HL-60 (cell line): ENCODE results near the gene MMP15.

ENCODE experiments used
- DNase-seq, 2 experiments: peaks; one replicate each; pipeline ENCODE4 v3.0.0-alpha.2; 2010 to 2020; ENCODE audit warnings: low read depth in 1 of 2, low spot score in 1 of 2
- H3K27ac ChIP-seq: fragments of 250-450 bp; sonication (Bioruptor Pico); replicated peaks from 2 replicates; pipeline ENCODE4 v1.5.1; 2020; ENCODE audit warnings: mild to moderate bottlenecking, moderate library complexity
- H3K27me3 ChIP-seq: fragments of 250-450 bp; sonication (Bioruptor Pico); 2 replicates; pipeline ENCODE4 v1.5.1; 2021; ENCODE audit warnings: mild to moderate bottlenecking, moderate library complexity; ENCODE audit not compliant: insufficient read depth, poor library complexity, severe bottlenecking
- H3K4me3 ChIP-seq: replicated peaks from 2 replicates; pipeline ENCODE4 v1.5.1; 2011; ENCODE audit warnings: mild to moderate bottlenecking, control low read depth, low read length; ENCODE audit not compliant: insufficient read depth
- GABPA ChIP-seq: IDR thresholded peaks from 2 replicates; pipeline ENCODE4 v1.6.1; 2012; ENCODE audit warnings: low read depth
- POLR2AphosphoS5 ChIP-seq: IDR thresholded peaks from 2 replicates; pipeline ENCODE4 v1.6.1; 2012; ENCODE audit warnings: low read depth
- SPI1 ChIP-seq: IDR thresholded peaks from 2 replicates; pipeline ENCODE4 v1.6.1; 2012; ENCODE audit warnings: low read depth, mild to moderate bottlenecking, borderline replicate concordance
- TF ChIP-seq, protein P1 (sequence below): IDR thresholded peaks from one replicate; pipeline ENCODE4 v1.5.1; 2011; ENCODE audit warnings: low read length, control low read depth, inconsistent platforms; ENCODE audit not compliant: insufficient read depth
- TF ChIP-seq, protein P2 (sequence below): IDR thresholded peaks from 2 replicates; pipeline ENCODE4 v1.6.1; 2012; ENCODE audit warnings: low read depth; ENCODE audit not compliant: insufficient replicate concordance

Gene MMP15

GRCh38 chr16:58020628-58021521 lies 4.7 kb upstream of the MMP15 start:
- no peak overlapping the region for H3K27ac ChIP-seq
- TF ChIP-seq POLR2AphosphoS5 = no peak
- TF ChIP-seq, protein P1, sequence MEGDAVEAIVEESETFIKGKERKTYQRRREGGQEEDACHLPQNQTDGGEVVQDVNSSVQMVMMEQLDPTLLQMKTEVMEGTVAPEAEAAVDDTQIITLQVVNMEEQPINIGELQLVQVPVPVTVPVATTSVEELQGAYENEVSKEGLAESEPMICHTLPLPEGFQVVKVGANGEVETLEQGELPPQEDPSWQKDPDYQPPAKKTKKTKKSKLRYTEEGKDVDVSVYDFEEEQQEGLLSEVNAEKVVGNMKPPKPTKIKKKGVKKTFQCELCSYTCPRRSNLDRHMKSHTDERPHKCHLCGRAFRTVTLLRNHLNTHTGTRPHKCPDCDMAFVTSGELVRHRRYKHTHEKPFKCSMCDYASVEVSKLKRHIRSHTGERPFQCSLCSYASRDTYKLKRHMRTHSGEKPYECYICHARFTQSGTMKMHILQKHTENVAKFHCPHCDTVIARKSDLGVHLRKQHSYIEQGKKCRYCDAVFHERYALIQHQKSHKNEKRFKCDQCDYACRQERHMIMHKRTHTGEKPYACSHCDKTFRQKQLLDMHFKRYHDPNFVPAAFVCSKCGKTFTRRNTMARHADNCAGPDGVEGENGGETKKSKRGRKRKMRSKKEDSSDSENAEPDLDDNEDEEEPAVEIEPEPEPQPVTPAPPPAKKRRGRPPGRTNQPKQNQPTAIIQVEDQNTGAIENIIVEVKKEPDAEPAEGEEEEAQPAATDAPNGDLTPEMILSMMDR = peak; percentile 35
- H3K27me3 ChIP-seq = peaks cover 10% of the 10 kb centered on the region
- H3K4me3 ChIP-seq = no peak overlapping the region
- peak; percentile 53 to 67 for DNase-seq

GRCh38 chr16:58021661-58022551 lies 3.6 kb upstream of the MMP15 start:
- no peak for DNase-seq
- TF ChIP-seq, protein P2, sequence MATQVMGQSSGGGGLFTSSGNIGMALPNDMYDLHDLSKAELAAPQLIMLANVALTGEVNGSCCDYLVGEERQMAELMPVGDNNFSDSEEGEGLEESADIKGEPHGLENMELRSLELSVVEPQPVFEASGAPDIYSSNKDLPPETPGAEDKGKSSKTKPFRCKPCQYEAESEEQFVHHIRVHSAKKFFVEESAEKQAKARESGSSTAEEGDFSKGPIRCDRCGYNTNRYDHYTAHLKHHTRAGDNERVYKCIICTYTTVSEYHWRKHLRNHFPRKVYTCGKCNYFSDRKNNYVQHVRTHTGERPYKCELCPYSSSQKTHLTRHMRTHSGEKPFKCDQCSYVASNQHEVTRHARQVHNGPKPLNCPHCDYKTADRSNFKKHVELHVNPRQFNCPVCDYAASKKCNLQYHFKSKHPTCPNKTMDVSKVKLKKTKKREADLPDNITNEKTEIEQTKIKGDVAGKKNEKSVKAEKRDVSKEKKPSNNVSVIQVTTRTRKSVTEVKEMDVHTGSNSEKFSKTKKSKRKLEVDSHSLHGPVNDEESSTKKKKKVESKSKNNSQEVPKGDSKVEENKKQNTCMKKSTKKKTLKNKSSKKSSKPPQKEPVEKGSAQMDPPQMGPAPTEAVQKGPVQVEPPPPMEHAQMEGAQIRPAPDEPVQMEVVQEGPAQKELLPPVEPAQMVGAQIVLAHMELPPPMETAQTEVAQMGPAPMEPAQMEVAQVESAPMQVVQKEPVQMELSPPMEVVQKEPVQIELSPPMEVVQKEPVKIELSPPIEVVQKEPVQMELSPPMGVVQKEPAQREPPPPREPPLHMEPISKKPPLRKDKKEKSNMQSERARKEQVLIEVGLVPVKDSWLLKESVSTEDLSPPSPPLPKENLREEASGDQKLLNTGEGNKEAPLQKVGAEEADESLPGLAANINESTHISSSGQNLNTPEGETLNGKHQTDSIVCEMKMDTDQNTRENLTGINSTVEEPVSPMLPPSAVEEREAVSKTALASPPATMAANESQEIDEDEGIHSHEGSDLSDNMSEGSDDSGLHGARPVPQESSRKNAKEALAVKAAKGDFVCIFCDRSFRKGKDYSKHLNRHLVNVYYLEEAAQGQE = no peak
- TF ChIP-seq, protein P1 = no peak
- no peak for TF ChIP-seq GABPA
- TF ChIP-seq POLR2AphosphoS5 = no peak
- no peak for TF ChIP-seq SPI1

DNA sequence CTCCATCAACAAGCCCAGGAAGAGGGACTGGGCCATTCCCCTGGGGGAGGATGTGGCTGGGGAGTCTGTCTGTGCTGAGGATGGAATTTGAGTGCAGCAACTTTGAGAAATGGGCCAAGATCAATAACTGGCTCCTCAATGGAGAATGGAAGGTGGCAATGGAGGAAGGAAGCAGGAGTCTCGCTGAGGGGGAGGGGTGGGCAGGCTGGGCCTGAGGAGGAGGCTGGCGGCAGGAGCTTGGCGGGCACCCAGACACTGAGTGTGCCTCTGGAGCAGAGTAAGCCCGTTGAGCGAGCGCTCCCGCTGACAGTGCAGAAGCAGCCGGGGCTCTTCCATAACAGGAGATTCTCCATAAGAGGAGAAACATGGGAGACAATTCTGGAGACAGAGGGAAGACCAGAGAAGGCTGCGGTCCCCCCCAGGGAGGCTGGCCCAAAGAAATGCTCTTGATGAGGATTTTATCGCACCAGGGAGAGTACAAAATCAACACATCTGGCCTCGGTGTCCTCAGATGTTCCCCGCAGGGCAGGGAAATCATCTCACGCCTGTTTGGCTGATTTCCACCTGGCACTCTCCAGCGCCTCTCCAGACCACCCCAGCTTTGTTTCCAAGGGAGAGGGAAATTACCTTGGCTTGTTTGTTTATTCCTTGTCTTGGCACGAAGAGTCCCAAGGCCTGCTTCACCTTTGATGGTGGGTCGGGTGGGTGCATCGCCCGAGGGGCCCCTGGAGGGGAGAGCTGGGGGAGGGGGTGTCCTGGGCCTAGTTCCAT lies 2.8 kb upstream of the MMP15 start:
- H3K4me3 ChIP-seq = no peak overlapping the region
- no peak for DNase-seq
- no peak overlapping the region for H3K27ac ChIP-seq

More at GRCh38 chr16:58021661-58022551, 3.6 kb upstream of the MMP15 start:
- Histone ChIP-seq H3K4me3 (no peak overlapping the region), H3K27ac (no peak overlapping the region), H3K27me3 (peaks cover 16% of the 10 kb centered on the region)

More for the DNA sequence above, 2.8 kb upstream of the MMP15 start:
- peaks cover 22% of the 10 kb centered on the region for H3K27me3 ChIP-seq
- TF ChIP-seq GABPA (no peak), SPI1 (no peak), POLR2AphosphoS5 (no peak)
- TF ChIP-seq, protein P2 = no peak
- TF ChIP-seq, protein P1 = no peak
